ENCODE results near the gene ARHGAP10.
"Not testable (repeated sequence)": the region's sequence is repeated elsewhere in the genome, so short reads cannot be mapped to it uniquely, and the experiment has no call there.

The ARHGAP10 gene

DNA sequence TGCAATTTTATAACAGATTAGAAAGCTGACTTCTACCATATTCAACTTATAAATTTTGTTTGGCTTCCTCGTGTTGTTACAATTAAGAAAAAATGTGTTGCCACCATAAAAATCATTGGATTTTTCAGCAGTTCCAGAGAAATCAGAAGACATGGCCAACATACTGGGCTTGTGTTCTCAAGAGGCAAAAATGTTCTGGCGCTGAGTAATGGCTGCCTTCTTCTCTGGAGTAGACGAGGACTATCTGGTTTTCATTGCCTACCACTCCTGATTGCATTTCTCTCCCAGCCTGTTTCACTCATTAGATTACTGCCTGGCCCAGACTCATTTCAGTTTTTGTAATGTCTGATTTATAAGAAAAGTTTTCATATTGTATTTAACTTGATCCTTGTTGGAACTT is 122.3 kb downstream of the ARHGAP10 start:
- FAIRE-seq = no peak

GRCh38 chr4:147855571-147856009 is 123.7 kb downstream of the ARHGAP10 start:
- FAIRE-seq = no peak

- no peak for FAIRE-seq
These were observed 129.1 kb downstream of the ARHGAP10 start for GRCh38 chr4:147860960-147861359.

DNA sequence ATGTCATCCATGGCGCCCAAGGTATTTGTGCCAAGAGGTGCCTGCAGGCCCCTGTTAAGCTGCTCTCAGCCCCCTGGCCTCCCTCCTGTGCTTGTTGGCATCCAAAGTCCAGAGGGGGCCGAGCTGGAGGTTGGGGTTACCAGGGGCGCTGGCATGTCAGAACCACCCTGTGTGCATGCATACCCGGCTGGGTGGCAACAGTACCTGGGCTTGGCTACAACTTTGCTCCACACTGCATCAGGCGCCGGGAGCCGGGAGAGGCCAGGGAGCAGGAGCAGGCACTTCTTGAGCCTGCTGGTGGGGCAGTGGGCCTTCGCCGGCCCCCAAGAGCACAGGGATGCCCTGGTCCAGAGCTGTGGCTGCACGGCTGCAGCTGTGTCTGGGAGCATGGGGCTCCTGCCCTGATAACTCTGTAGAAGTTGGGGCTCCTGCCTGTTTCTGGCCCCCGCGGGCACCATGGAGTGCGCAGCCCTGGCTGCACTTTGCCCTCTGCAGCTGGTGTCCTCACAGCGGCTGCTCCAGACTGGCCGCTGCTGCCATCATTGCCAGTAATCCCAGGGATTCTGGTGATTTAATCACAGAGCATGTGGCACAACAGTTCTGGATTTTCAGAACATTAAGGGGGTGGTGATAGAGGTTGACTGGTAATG is 130.3 kb downstream of the ARHGAP10 start:
- no peak for FAIRE-seq

GRCh38 chr4:147863111-147863747 is 131.3 kb downstream of the ARHGAP10 start:
- no peak for FAIRE-seq

DNA sequence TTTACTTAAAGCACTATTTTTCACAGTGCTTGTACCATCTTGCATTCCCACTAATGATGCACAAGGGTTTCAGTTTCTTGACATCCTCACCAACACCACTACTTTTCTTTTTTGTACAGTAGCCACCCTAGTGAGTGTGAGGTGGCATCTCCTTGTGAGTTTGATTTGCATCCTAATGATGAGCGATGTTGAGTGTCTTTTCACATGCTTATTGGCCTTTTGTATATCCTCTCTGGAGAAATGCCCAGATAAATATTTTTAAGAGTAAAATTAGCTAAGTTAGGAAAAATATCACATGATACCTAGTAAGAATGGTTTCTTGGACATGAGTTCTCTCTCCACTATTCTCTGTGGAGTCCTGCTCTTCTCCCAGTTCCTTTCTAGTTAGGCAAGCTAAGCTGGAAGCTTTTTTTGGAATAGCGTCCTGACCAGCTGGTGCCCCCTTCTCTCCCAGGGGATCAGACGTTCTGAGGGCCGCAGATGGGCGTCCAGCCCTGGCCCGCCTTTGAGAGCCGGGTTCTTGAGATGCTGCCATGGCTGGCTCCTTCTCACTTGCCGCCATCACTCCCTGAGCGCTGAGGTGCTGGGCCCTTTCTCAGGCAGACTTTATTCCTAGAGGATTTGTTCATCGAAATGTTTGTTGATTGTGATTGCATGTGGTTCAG is 132.1 kb downstream of the ARHGAP10 start:
- no peak for FAIRE-seq

- FAIRE-seq = no peak
These were observed 132.7 kb downstream of the ARHGAP10 start for GRCh38 chr4:147864607-147865006.

DNA sequence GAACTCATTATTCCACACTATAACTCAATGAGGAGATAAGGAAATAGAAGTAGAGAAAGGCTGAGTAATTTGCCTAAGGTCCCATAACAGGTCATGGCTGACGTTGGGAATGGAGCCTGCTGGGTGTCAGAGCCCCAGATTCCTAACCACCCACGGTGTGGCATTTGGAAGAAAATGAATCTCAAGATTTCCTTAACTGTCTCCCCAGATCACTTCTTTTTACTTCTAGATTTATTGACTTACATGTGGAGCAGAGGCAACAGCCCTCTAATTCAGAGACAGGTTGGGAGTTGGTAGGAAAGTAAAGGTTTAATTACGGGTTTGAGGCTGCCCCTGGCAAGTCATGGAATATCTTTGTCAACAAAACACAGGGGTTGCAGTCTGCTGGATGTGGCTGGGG is 134.0 kb downstream of the ARHGAP10 start:
- FAIRE-seq = no peak

DNA sequence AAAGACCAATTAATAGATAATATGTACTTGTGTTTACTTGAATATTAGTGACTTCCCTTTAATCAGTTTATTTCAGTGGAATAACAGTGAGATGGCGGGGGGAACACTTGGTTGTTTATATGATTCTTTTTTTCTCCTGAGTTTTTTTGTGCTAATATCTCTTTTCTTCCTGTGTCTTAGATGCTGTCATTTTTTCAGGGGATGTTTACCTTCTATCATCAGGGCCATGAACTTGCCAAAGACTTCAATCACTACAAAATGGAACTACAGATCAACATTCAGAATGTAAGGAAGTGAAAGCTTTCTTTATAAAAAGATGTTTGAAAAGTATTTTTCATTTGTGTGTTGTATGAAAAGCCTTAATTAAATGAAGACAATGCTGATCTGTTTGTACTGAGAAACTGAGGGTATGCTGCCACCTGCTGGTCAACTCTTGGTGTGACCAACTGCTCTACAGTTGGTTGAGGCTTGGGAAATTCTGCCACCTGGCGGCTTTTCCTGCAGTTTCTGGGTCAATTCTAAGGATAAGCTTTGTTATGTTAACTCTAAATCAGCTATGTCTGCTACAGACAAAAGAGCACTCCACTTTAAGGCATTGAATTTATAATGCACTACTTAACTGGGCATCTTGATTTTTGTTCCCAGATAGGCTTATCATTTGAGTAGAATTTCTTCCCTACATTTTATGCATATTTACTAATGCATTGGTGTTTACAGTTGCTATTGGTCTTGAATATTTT is 134.8 kb downstream of the ARHGAP10 start:
- peak; percentile 97 for FAIRE-seq

- no peak for FAIRE-seq
These were observed 142.2 kb downstream of the ARHGAP10 start for GRCh38 chr4:147874109-147874508.

DNA sequence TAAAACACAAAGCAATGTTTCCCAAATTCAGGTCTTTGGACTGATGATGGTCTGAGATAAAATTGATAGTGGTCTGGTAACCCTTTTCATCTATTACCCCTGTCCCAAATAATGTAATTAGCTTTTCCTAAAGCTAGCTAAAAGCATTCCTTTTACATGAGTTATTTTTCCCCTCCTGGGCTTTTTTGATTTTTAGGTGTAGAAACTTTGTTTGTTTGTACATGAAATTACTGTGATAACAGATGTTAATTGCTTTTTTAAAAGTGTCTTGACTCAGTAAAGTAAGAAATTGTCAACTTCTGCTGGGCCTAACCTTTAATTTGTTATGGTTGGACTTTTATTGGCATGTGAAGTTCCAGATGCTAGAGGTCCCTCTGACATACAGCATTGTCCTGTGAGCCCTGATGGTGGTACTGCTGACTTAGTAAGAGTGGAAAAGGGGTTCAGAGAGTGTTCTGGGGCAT is 145.5 kb downstream of the ARHGAP10 start:
- FAIRE-seq = no peak

DNA sequence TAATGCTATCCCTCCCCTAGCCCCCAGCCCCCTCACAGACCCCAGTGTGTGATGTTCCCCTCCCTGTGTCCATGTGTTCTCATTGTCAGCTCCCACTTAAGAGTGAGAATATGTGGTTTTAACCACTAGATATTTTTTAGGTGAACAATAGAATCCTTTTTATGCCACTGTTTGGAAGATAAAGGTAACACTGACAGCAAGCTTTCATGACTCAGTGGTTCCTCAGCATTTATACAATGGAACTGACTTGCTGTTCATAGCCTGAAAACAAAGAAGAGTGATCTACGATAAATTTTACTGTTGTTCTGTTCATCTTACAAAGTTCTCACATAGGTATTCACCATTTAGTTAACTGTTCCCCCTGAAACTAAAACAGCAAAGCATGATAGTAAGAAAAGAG is 147.8 kb downstream of the ARHGAP10 start:
- FAIRE-seq = no peak

DNA sequence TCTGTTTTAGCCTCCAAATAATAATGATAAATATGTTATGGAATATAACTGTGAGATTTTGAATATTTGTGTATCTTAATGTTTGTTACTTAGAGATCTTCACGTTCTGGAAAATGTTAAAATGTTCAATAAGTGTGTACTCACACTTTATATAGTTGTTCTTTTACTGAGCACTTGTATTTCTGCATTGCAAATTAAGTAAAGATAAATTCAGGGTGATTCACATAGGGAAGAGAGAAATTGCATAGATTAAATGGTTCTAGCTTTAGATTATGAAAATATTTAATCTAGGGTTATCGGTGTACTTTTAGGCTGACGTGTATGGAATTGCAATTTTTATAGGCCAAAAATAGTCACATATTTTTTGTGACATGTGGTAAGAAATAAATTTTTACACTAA is 148.6 kb downstream of the ARHGAP10 start:
- no peak for FAIRE-seq

GRCh38 chr4:147884536-147884935 is 152.6 kb downstream of the ARHGAP10 start:
- no peak for FAIRE-seq

DNA sequence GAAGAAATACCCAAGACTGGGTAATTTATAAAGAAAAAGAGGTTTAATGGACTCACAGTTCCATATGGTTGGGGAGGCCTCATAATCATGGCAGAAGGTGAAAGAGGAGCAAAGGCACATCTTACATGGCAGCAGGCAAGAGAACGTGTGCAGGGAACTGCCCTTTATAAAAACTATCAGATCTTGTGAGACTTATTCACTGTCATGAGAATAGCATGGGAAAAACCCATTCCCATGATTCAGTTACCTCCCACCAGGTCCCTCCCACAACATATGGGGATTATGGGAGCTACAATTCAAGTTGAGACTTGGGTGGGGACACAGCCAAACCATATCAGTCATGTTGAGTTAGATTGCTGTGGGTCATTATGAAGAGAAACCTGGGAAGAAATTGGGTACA is 153.3 kb downstream of the ARHGAP10 start:
- not testable (repeated sequence) for FAIRE-seq

DNA sequence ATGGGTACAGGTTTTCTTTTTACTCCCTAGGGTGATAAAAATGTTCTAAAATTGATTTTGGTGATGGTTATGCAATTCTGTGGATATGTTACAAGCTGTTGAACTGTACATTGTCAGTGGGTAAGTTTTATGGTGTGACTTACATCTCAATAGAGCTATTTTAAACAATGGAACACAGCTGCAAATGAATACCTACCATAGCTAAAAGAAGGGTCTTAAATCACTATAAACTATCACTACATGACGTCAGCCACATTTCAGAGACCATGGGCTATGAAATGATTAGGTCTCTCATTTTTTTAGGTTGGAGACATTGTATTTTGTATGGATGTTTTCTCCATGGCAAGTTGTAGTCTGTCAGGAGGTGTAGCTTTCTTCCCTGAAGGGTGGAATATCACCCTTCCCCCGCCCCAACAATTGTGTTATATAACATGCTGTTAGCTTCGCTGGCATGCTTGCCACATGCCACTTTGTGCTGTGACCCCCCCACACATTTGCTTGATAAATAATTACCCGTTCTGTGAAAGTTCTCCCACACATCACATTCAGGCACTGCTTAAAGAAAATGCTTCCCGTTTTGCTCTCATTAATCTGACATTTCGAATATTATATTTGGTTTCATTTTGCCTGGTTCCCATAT is 159.7 kb downstream of the ARHGAP10 start:
- FAIRE-seq = no peak

GRCh38 chr4:147899512-147899911 is 167.6 kb downstream of the ARHGAP10 start:
- FAIRE-seq = no peak

GRCh38 chr4:147901388-147901787 is 169.5 kb downstream of the ARHGAP10 start:
- FAIRE-seq = no peak

DNA sequence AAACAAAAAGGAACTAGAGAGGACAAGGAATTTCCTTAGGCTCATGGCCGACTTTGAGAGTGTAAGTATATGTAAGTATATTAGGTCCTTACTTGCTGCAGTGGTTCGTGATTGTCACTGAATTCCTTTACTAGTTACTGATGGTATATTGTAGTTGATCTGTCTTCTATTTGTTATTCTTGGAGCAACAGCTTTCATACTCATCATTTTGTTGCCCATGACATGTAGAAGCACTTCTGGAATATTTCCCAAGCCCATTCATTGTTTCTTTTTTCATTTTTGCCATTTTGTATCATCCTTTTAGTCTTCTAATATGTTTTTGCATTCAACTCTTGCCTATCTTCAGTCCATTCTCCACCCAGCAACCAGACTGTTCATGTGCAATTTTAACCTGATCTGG is 170.0 kb downstream of the ARHGAP10 start:
- FAIRE-seq = no peak

- FAIRE-seq = no peak
These were observed 177.3 kb downstream of the ARHGAP10 start for GRCh38 chr4:147909225-147909624.

- FAIRE-seq = no peak
These were observed 178.4 kb downstream of the ARHGAP10 start for GRCh38 chr4:147910315-147910714.

- not testable (repeated sequence) for FAIRE-seq
These were observed 180.2 kb downstream of the ARHGAP10 start for GRCh38 chr4:147912106-147912505.

DNA sequence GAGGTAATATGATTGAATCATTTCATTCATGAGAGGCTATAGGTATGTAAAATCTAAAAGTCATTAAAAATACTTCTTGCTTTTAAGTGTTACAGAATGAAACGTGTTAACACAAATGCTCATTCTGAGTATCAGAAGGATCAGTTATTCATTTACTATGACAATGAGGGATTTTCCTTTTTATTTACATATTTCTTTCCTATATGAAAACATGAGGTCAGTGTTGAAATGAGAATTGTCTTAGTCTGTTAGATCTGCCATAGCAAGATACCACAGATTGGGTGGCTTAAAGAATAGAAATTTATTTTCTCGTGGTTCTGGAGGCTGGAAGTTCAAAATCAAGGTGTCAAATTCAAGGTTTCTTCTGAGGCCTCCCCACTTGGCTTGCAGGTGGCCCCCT is 181.2 kb downstream of the ARHGAP10 start:
- FAIRE-seq = no peak

All from A204.1 (cell line).